Pancreas (tissue), 10 donors: Measurements from ENCODE around the gene CPO. TPM values are rescaled to one million over a fixed set of nuclear protein-coding genes. Genes with fewer than 3 reads are reported as not detected.
"Not testable (repeated sequence)": the region's sequence is repeated elsewhere in the genome, so short reads cannot be mapped to it uniquely, and the experiment has no call there.

ENCODE experiments used
- ATAC-seq, 4 donors: fragments of 200-7000 bp; cut with Tn5 transposase; one replicate each; pipeline versions ENCODE4 v1.8.0 to v1.9.1; 2020; ENCODE audit warnings: mild to moderate bottlenecking in 4 of 4, moderate library complexity in 4 of 4
- DNase-seq, 6 donors: peaks; one replicate each; pipeline ENCODE4 v3.0.0-alpha.2; 2020
- FAIRE-seq: peaks from 2 replicates; lab custom pipeline; 2012; peaks lifted over from hg19 to GRCh38; lab: Jason Lieb, UNC
- H3K27ac ChIP-seq, 4 donors: fragments of 200-600 bp; sonication (generic); 1 replicate in 3 of 4; 2 replicates in 1 of 4; pipeline versions ENCODE4 v1.5.0 to v1.8.0; 2020
- H3K27me3 ChIP-seq, 4 donors: fragments of 200-600 bp; one replicate each; pipeline ENCODE4 v1.8.0; 2021
- H3K36me3 ChIP-seq, 3 donors: fragments of 200-600 bp; sonication (generic) in 1 of 3; one replicate each; pipeline versions ENCODE4 v1.5.0 to v1.8.0; 2020 to 2021
- H3K4me1 ChIP-seq, 3 donors: fragments of 200-600 bp; one replicate each; pipeline ENCODE4 v1.8.0; 2021
- H3K4me3 ChIP-seq, 4 donors: fragments of 200-600 bp; sonication (generic) in 2 of 4; one replicate each; pipeline versions ENCODE4 v1.5.0 to v1.8.0; 2020 to 2021
- H3K9me3 ChIP-seq, 4 donors: fragments of 200-600 bp; one replicate each; pipeline ENCODE4 v1.8.0; 2021
- WGBS, 2 donors: extraction: QIAGEN DNeasy Blood & Tissue Kit; methylation state at CpG; one replicate each; pipeline ENCODE4 v1.1.7; 2013; 5-methylcytosine and 5-hydroxymethylcytosine counted together
- intact Hi-C, 3 donors: fragments of 100-400 bp; cut with DNase I; formaldehyde crosslinking; loops; one replicate each; pipeline versions ENCODE4 v1.11.1 to v1.14.2; 2022
- polyA plus RNA-seq, 2 donors: library from polyadenylated mRNA; stranded (reverse); fragments of 200-250 nt; gene quantifications; one replicate each; pipeline ENCODE4 v1.2.3, GENCODE V29; 2013
- total RNA-seq, 6 donors: library from RNA; stranded (reverse); fragmentation: NEBNext Ultra II Directional in 4 of 6; extraction: Animal tissue kit (Norgen Biotek cat#: 25700) in 4 of 6; gene quantifications; one replicate each; pipeline versions ENCODE4 v1.2.1 to v1.2.4, GENCODE V29; 2021 to 2023
- TF ChIP-seq, protein P1 (sequence below), 4 donors: fragments of 200-600 bp; sonication (generic) in 3 of 4; IDR thresholded peaks; one replicate each; pipeline versions ENCODE4 v1.5.0 to v1.8.0; 2021; ENCODE audit warnings: antibody characterized with exemption in 4 of 4
- donor health status: healthy with polysubstance abuse.
- donor health status: DM: no; HTN: no; CAD: no; lungs with moderate emphysema.
- donor health status: DM: no; HTN: no; CAD: no.
- donor health status: control.
- donor health status: control.
- donor health status: Bipolar disorder and iron deficiency.
- donor health status: DM: yes; HTN: yes; CAD: no.
- donor health status: DM: no; HTN: no; CAD: no.
- donor health status: DM: no; HTN: no; CAD: no.
- donor health status: DM: yes; HTN: yes; CAD: no.

Gene CPO
- total and polyA plus RNA-seq, 8 donors, result 0.12 to 1.3 (median 0.16) TPM; not detected in 1

DNA sequence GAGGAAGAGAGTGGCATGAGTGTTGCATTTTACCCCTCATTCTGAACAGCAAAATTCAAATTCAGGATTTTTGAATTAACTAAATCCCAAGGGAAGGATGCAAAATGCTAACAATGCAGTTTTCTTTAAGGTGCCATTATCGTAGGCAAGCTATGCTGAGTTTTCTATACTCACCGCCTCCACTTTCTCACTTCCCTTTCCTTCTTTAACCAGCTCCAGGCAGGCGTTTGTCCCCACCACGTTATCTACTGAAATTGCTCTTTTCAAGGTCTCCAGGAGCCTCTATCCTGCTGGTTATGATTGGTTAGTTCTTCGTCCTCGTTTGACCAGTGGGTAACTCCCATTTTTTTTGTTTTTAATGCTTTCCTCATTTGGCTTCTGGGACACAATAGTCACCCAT, 1.8 kb upstream of the CPO start:
- intact Hi-C loops, result no loop called here
- H3K27ac ChIP-seq, result no peak overlapping the region
- no peak for ATAC-seq
- H3K4me3 ChIP-seq, result no peak overlapping the region
- H3K27me3 ChIP-seq, result no peaks in the 10 kb centered on the region
- TF ChIP-seq, protein P1, sequence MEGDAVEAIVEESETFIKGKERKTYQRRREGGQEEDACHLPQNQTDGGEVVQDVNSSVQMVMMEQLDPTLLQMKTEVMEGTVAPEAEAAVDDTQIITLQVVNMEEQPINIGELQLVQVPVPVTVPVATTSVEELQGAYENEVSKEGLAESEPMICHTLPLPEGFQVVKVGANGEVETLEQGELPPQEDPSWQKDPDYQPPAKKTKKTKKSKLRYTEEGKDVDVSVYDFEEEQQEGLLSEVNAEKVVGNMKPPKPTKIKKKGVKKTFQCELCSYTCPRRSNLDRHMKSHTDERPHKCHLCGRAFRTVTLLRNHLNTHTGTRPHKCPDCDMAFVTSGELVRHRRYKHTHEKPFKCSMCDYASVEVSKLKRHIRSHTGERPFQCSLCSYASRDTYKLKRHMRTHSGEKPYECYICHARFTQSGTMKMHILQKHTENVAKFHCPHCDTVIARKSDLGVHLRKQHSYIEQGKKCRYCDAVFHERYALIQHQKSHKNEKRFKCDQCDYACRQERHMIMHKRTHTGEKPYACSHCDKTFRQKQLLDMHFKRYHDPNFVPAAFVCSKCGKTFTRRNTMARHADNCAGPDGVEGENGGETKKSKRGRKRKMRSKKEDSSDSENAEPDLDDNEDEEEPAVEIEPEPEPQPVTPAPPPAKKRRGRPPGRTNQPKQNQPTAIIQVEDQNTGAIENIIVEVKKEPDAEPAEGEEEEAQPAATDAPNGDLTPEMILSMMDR (IDR thresholded peaks at IDR 0.05), result no peak
- no peaks in the 10 kb centered on the region for H3K36me3 ChIP-seq
- H3K9me3 ChIP-seq, result no peaks in the 10 kb centered on the region
- H3K4me1 ChIP-seq, result no peaks in the 10 kb centered on the region
- FAIRE-seq, result no peak
- no peak for DNase-seq
- 58 to 61% methylated on average over 6 of the region's 6 CpGs for WGBS, 2 donors

- H3K4me1 ChIP-seq, result no peaks in the 10 kb centered on the region
- TF ChIP-seq, protein P1 (IDR thresholded peaks at IDR 0.05), result no peak
- no peaks in the 10 kb centered on the region for H3K36me3 ChIP-seq
- FAIRE-seq (no peak), DNase-seq (no peak), ATAC-seq (no peak)
- no peak overlapping the region for H3K4me3 ChIP-seq
- intact Hi-C loops, result no loop called here
- no peaks in the 10 kb centered on the region for H3K9me3 ChIP-seq
- H3K27me3 ChIP-seq, result no peaks in the 10 kb centered on the region
- H3K27ac ChIP-seq, result no peak overlapping the region
Observed at GRCh38 chr2:206940546-206940945, 1.2 kb downstream of the CPO start.

DNA sequence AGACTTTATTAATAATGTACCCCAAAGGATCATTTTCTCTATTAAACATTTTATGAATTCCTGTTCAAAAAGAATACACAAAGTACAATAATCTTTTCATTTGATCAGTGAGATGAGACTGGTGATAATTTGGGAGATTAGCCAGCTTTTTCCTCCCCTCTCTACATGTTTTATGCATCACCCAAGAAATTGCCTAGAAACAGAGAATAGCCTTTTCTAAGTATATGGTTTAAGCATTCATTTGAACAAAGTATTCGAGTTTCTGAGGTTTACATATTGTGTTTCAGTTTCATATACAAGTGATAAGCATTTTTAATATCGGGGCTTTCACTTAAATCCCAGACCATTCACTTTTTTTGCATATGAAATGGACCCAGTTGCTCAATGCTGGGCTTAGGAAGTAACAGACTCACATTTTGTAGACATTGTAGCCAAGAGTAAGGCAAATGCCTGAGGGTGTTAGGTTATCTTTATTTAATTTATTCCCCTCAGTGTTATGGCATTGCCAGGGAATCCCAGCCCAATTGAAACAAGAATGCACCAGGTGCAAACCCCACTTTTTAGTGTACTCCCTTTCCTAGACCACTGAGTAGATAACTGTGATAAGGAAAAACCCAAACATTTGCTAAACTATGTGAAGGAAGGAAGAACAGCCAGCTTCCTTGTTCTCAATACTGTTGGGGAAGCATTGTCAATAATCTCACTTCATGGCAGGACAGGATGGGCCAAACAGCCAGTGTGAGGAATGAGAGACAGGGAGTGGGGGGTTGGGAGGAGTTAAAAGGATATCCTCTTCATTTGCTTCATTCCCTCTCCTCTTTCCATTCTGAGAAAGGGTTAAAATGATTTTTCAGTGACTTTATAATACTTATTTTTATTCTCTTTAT, 3.5 kb downstream of the CPO start:
- H3K4me1 ChIP-seq, result no peaks in the 10 kb centered on the region
- DNase-seq (no peak), ATAC-seq (no peak), FAIRE-seq (no peak)
- TF ChIP-seq, protein P1 (IDR thresholded peaks at IDR 0.05), result no peak
- H3K9me3 ChIP-seq, result no peaks in the 10 kb centered on the region
- intact Hi-C loops, result no loop called here
- H3K27me3 ChIP-seq, result no peaks in the 10 kb centered on the region
- no peak overlapping the region for H3K27ac ChIP-seq
- WGBS, 2 donors, result 39 to 59% methylated on average over 2 of the region's 2 CpGs
- H3K36me3 ChIP-seq, result no peaks in the 10 kb centered on the region
- no peak overlapping the region for H3K4me3 ChIP-seq

- WGBS, 2 donors, result 92 to 100% methylated on average over 2 of the region's 2 CpGs
Observed at GRCh38 chr2:206953404-206953803, 14.1 kb downstream of the CPO start.

DNA sequence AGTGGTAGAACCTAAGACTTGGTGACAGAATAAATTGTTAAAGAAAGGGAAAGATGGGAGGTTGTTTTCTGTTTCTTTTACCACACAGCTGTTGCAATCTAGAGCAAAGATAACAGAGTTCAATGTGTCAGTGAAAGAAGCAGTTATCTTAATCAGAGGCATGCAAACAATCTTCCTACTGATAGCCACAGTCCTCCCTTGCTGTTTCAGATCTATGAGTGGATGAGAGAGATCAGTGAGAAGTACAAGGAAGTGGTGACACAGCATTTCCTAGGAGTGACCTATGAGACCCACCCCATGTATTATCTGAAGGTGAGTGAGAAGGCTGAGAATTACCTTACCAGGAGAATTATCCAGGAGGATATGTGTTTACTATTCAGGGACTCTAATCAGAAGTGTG, 15.9 kb downstream of the CPO start:
- FAIRE-seq (no peak), ATAC-seq (no peak), DNase-seq (no peak)
- Histone ChIP-seq H3K4me1 (no peaks in the 10 kb centered on the region), H3K27me3 (no peaks in the 10 kb centered on the region), H3K9me3 (no peaks in the 10 kb centered on the region), H3K27ac (no peak overlapping the region), H3K36me3 (no peaks in the 10 kb centered on the region), H3K4me3 (no peak overlapping the region)
- TF ChIP-seq, protein P1 (IDR thresholded peaks at IDR 0.05), result no peak
- intact Hi-C loops, result no loop called here

More at GRCh38 chr2:206953404-206953803, 14.1 kb downstream of the CPO start:
- H3K4me3 ChIP-seq, H3K36me3 ChIP-seq, intact Hi-C loops, H3K4me1 ChIP-seq, H3K27me3 ChIP-seq, H3K27ac ChIP-seq, H3K9me3 ChIP-seq, ATAC-seq, FAIRE-seq, DNase-seq: not testable (repeated sequence)
